Adipose tissue (tissue), 3 donors: ENCODE data around the gene CXXC1. TPM values are rescaled to one million over a fixed set of nuclear protein-coding genes. Genes with fewer than 3 reads are reported as not detected.
"Not testable (repeated sequence)": the region's sequence is repeated elsewhere in the genome, so short reads cannot be mapped to it uniquely, and the experiment has no call there.

ENCODE experiments used
- H3K27ac ChIP-seq: one replicate; pipeline ENCODE4 v1.5.1; 2013; ENCODE audit warnings: low read depth, low read length
- WGBS, 3 donors: extraction: QIAGEN DNeasy Blood & Tissue Kit; methylation state at CpG; one replicate each; pipeline ENCODE4 v1.1.7; 2013; 5-methylcytosine and 5-hydroxymethylcytosine counted together
- polyA plus RNA-seq, 3 donors: library from polyadenylated mRNA; stranded (reverse); fragments of 200-250 nt; gene quantifications; one replicate each; pipeline ENCODE4 v1.2.3, GENCODE V29; 2013
- donor health status: healthy with polysubstance abuse.
- donor health status: Bipolar disorder and iron deficiency.
- donor health status: healthy.

The CXXC1 gene
- polyA plus RNA-seq, result 10 to 100 TPM; 51.9 to 70.3 (median 53.5) TPM

- 0% methylated on average over 76 of the region's 76 CpGs for WGBS, 3 donors
- no peak within 1 kb of the TSS for H3K27ac ChIP-seq
Observed at GRCh38 chr18:50287441-50288347, at the start of gene CXXC1. CXXC1 (minus strand) TSS chr18:50287692; CDS start chr18:50287589, 103 bp downstream.

GRCh38 chr18:50334546-50335152 lies 47.2 kb upstream of the CXXC1 start:
- no peak overlapping the region for H3K27ac ChIP-seq
- 72 to 87% (median 83%) methylated on average over 7 of the region's 7 CpGs for WGBS, 3 donors

- WGBS, 3 donors, result 71 to 97% (median 75%) methylated on average over 1 of the region's 1 CpG
- no peak overlapping the region for H3K27ac ChIP-seq
Observed at GRCh38 chr18:50331691-50332090, 44.2 kb upstream of the CXXC1 start.

DNA sequence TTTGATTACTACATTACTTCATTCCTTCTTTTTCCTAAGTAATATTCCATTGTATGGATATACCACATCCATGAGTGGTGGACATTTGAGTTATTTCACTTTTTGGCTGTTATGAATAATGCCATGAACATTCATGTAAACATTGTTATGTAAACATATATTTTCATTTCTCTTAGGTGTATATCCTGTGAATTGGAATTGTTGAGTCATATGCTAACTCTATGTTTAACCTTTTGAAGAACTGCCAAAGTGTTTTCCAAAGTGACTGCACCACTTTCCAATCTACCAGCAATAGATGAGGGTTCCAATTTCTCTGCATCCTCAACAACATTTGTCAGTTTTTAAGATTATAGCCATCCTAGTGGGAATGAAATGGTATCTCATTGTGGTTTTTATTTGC lies 42.7 kb upstream of the CXXC1 start:
- H3K27ac ChIP-seq, result no peak overlapping the region

DNA sequence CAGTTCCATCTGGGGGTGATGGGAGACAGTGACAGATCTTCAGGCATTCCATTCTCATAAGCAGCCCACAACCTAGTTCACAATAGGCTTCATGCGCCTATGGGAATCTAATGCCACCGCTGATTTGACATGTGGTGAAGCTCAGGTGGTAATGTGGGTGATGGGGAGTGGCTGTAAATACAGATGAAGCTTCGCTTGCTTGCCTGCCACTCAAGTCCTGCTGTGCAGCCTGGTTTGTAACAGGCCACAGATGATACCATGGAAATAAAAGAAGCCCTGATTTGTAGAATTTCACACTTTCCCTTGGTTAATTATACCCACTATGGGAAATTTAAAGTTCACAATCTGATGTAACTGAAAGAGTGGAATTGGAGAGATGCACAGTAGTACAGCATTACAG lies 40.5 kb upstream of the CXXC1 start:
- WGBS, 3 donors, result 72 to 82% (median 81%) methylated on average over 3 of the region's 3 CpGs
- H3K27ac ChIP-seq, result no peak overlapping the region

DNA sequence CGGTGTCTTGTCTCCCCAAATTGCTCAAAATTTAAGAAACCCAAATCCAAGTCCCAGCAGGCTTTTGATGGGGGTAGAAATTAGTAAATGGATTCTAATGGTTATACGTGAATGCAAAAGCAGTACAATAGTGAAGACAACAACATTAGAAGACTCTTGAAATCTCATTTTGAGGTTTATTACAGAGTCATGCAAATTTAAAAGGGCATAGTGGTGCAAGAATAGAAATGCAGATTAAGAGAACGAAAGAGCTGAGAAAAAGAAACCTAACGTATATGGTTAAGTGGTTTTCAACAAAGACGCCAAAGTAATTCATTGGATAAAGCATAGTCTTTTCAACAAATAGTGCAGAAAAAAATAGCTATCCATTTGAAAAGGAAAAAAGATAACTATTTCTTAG lies 33.2 kb upstream of the CXXC1 start:
- H3K27ac ChIP-seq, result no peak overlapping the region
- 75 to 88% (median 77%) methylated on average over 5 of the region's 5 CpGs for WGBS, 3 donors

- no peak overlapping the region for H3K27ac ChIP-seq
- 56 to 64% (median 63%) methylated on average over 5 of the region's 5 CpGs for WGBS, 3 donors
Observed at GRCh38 chr18:50315100-50315871, 27.8 kb upstream of the CXXC1 start.

- no peak overlapping the region for H3K27ac ChIP-seq
- 41 to 48% (median 45%) methylated on average over 2 of the region's 2 CpGs for WGBS, 3 donors
Observed at GRCh38 chr18:50313873-50314460, 26.5 kb upstream of the CXXC1 start.

- H3K27ac ChIP-seq, result no peak overlapping the region
- WGBS, 3 donors, result 75 to 86% (median 83%) methylated on average over 2 of the region's 2 CpGs
Observed at GRCh38 chr18:50313031-50313607, 25.6 kb upstream of the CXXC1 start.

GRCh38 chr18:50312296-50313030 lies 25.0 kb upstream of the CXXC1 start:
- WGBS, 3 donors, result 71 to 87% (median 84%) methylated on average over 7 of the region's 7 CpGs
- H3K27ac ChIP-seq, result no peak overlapping the region

- WGBS, 3 donors, result 42 to 83% (median 74%) methylated on average over 3 of the region's 3 CpGs
- no peak overlapping the region for H3K27ac ChIP-seq
Observed at GRCh38 chr18:50311650-50312049, 24.2 kb upstream of the CXXC1 start.

GRCh38 chr18:50310080-50310479 lies 22.6 kb upstream of the CXXC1 start:
- H3K27ac ChIP-seq, result no peak overlapping the region
- WGBS, 3 donors, result 86 to 87% (median 87%) methylated on average over 10 of the region's 10 CpGs

- H3K27ac ChIP-seq, result not testable (repeated sequence)
- WGBS, 3 donors, result 58 to 79% (median 69%) methylated on average over 5 of the region's 5 CpGs
Observed at GRCh38 chr18:50308851-50309250, 21.4 kb upstream of the CXXC1 start.

DNA sequence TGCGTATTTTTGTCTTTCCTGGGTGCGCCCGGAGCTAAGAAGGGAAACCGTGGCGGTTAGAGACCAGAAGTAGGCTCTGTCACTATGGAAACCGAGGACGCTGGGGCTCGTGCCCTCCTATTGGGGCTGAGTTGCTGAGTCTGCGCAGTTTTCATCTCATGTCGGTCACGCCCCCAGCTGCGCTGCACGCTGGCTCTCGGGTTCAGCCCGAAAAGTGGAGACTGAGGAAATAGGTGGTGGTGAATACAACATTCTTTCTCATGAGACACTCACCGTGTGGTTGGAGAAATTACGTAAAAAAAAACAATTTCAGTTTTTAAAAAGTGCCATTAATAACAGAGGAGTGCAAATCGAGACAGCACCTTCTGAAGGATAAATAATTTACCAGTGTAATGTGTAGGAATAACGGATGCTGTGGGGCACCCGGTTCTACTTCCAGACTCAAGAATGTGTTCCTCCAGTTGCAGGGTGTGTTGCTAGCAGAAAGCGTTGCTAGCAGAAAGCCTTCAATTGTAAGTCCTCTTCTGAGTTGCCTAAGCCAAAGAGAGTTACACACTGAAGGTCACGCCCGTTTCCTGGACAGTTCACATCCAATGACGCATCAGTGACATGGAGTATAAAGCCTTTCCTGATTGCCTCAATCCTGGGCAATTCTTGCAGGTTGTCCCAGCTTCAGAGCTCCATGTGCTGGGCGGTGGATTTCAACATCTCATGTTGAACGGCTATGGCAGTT lies 20.4 kb upstream of the CXXC1 start:
- 3 to 6% (median 3%) methylated on average over 26 of the region's 26 CpGs for WGBS, 3 donors

GRCh38 chr18:50307400-50307737 lies 19.9 kb upstream of the CXXC1 start:
- no peak overlapping the region for H3K27ac ChIP-seq
- 1 to 3% (median 1%) methylated on average over 8 of the region's 8 CpGs for WGBS, 3 donors

More for the DNA sequence above, 20.4 kb upstream of the CXXC1 start:
- H3K27ac ChIP-seq, result no peak overlapping the region

DNA sequence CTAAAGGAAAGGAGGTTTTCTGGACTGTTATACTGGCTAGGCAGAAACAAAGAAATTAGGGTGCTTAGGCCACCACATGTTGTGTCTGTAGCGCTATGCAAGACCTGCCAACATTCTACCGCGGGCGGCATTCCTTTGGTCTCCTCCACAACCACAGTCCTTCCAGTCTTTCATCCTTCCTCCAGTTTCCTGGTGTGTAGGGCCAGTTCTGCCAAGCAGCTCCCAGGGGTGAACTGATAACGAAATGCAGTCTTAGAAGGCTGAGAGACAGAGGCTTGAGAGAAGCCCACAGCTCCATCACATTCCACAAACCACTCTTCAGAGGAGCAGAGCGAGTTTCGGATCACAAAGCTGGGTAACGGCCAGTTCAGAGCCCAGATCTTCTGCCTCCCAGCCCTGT lies 19.5 kb upstream of the CXXC1 start:
- H3K27ac ChIP-seq, result no peak overlapping the region
- 47 to 56% (median 55%) methylated on average over 8 of the region's 8 CpGs for WGBS, 3 donors

DNA sequence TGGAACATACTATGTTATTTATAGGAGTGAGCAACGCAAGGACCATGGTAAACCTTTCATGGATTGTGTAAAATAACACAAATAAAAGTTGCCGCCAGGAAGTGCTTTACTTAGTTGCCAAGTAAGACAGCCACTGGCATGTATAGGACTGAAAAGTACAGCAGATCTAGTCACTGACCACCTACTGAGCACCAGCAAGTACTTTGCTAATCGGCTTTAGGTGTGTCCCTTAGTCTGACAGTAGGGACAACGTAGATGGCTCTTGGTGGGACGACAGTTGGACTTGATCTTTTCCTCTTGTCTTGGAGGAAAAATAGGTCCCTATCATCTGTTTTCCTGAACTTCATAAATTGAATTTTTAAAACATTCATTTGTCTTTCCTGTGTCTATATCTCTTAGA lies 13.6 kb upstream of the CXXC1 start:
- no peak overlapping the region for H3K27ac ChIP-seq
- WGBS, 3 donors, result 55 to 75% (median 64%) methylated on average over 5 of the region's 5 CpGs
